Measurements from ENCODE around the gene LGALS3.

- TF ChIP-seq CTCF (IDR thresholded peaks at IDR 0.05 in 4 of 5, conservative IDR thresholded peaks at IDR 0.05 in 1 of 5) (no peak), POLR2A (IDR thresholded peaks at IDR 0.05) (peak in 1 of 2 donors; percentile 38)
Observed at GRCh38 chr14:55102141-55102621, 26.9 kb upstream of the LGALS3 start.

Data from gastrocnemius medialis (tissue), 4 donors.